Fibroblast of villous mesenchyme (primary cell): ENCODE data around the gene IQCE. TPM values are rescaled to one million over a fixed set of nuclear protein-coding genes. Genes with fewer than 3 reads are reported as not detected.
A peak's percentile ranks its signal among the peaks of the same experiment; 100 is the strongest.

Source experiments
- DNase-seq: peaks from one replicate; pipeline ENCODE4 v3.0.0-alpha.2; 2010; ENCODE audit warnings: low read depth
- H3K4me3 ChIP-seq: 2 replicates; pipeline ENCODE4 v1.5.1; 2011; ENCODE audit warnings: low read depth, mild to moderate bottlenecking, low read length
- CTCF ChIP-seq: IDR thresholded peaks from 2 replicates; pipeline ENCODE4 v1.5.1; 2012; ENCODE audit warnings: low read depth, mild to moderate bottlenecking, low read length; ENCODE audit not compliant: insufficient read depth
- total RNA-seq: library from RNA; depleted of rRNA; stranded (reverse); fragments of >200 nt; gene quantifications from 2 replicates; pipeline ENCODE4 v1.2.3, GENCODE V29; 2012

IQCE gene
- total RNA-seq, 1 donor, result 13.4 TPM

GRCh38 chr7:2629746-2630681, 71.2 kb downstream of the IQCE start:
- TF ChIP-seq CTCF, result no peak
- H3K4me3 ChIP-seq, result no peak overlapping the region
- DNase-seq, result no peak

GRCh38 chr7:2631946-2632732, 73.4 kb downstream of the IQCE start, which contains the start of gene TTYH3:
Gene TTYH3, plus strand, starts transcription at chr7:2631986. Its CDS starts 170 bp downstream, at chr7:2632156.
- no peak for TF ChIP-seq CTCF
- DNase-seq, result no peak

GRCh38 chr7:2632733-2633537, 74.2 kb downstream of the IQCE start:
- TF ChIP-seq CTCF, result no peak
- H3K4me3 ChIP-seq, result peak overlapping the region; percentile 94
- peak; percentile 77 for DNase-seq

More at GRCh38 chr7:2631946-2632732, 73.4 kb downstream of the IQCE start, which contains the start of gene TTYH3:
- peak within 1 kb of the TSS; percentile 94 for H3K4me3 ChIP-seq

GRCh38 chr7:2633538-2634266, 74.9 kb downstream of the IQCE start:
- no peak for TF ChIP-seq CTCF
- H3K4me3 ChIP-seq, result peak overlapping the region; percentile 94
- peak; percentile 90 for DNase-seq

- peak overlapping the region; percentile 94 for H3K4me3 ChIP-seq
- no peak for DNase-seq
- no peak for TF ChIP-seq CTCF
Observed at GRCh38 chr7:2634267-2635145, 75.7 kb downstream of the IQCE start.
